Adrenal gland (tissue), 5 donors: ENCODE measurements around the gene TM2D1.

Experiments
- CTCF ChIP-seq, 6 experiments: fragments of 450-650 bp in 4 of 6; fragments of 200-600 bp in 2 of 6; sonication (generic) in 1 of 6; IDR thresholded peaks; 1 replicate in 5 of 6; 2 replicates in 1 of 6; pipeline versions ENCODE4 v1.5.1 to v1.8.0; 2016 to 2021; ENCODE audit warnings: antibody characterized with exemption in 6 of 6, mild to moderate bottlenecking in 2 of 6, moderate library complexity in 1 of 6
- POLR2A ChIP-seq, 2 donors: fragments of 450-650 bp; IDR thresholded peaks; one replicate each; pipeline ENCODE4 v1.6.1; 2017; ENCODE audit warnings: antibody characterized with exemption in 2 of 2, mild to moderate bottlenecking in 2 of 2, moderate library complexity in 1 of 2
- donor health status: DM: no; HTN: no; CAD: no.

DNA sequence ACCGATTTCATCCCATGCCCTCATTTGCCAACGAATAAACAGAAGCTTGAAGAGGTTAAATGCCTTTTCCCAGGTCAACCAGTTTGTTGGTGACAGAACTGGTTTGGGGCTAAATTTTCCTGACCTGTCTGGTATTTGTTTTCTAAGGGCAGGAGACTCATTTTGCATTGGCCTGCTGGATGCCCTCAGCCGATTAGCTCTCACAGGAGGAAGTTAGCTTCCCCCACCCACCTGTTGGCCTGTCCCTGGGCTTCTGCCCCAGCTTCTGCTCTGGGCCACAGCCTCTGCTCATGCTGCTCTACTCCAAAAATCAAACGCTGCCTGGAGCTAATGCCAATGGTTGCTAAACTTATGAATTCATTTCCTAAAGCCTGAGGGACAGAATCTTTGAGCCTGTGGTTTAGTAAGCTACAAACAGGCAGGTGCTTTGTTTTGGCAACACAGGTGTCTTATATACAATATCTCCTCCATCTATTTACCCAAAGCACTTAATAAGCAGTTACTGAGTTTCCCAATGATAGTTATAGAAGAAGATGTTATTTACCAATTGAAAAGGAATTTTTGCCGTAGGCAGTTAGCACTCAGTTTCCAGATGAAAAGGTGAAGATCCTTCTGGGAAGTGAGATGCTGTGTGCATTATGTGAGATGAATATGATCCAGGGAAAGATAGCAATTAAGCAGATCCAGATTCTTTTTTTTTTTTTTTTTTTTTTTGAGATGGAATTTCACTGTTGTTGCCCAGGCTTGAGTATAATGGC lies 82.3 kb downstream of the TM2D1 start:
- TF ChIP-seq CTCF (IDR thresholded peaks at IDR 0.05) (no peak), POLR2A (IDR thresholded peaks at IDR 0.05) (no peak)
